Stimulated activated CD8-positive, alpha-beta memory T cell treated with anti-CD3 and anti-CD28 coated beads, Interleukin-12 subunit alpha, Interleukin-12 subunit beta, amount 100 ng/mL, for 24 hours (primary cell): ENCODE data around the gene SLC25A24.

Experiments used
- DNase-seq: peaks from one replicate; pipeline ENCODE4 v3.0.0-alpha.2; 2020; ENCODE audit errors: extremely low read depth

Gene SLC25A24

DNA sequence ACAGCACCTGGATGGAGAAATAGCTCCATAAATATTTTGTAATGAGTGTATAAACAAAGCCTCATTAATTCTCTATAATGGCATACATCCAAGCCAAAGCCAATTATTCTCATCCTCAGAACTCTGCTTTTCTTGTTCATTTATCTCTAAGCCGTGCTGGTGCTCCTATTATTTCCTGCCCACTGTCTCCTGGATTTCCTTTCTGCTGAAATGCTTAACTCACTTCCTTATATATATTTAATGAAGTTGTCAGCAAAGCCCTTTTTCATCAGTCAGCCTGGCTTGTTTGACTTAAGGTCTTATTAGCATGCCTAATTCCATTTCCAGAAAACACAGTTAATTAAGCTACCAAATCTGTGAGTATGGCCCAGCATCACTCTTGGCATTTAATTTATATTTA, 93.4 kb downstream of the SLC25A24 start:
- no peak for DNase-seq

DNA sequence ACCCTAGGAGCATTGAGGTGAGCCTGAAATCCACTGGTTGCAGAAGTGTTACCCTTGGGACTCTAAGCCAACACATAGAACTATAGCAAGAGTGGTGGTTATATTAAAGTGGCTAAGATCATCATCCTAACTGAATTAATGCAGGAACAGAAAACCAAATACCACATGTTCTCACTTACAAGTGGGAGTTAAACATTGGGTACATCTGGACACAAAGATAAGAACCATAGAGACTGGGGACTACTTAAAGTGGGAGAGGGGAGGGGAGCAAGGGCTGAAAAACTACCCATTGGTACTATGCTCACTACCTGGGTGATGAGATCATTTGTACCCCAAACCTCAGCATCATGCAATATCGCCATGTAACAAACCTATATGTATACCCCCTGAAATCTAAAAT, 100.0 kb downstream of the SLC25A24 start:
- DNase-seq, result no peak

DNA sequence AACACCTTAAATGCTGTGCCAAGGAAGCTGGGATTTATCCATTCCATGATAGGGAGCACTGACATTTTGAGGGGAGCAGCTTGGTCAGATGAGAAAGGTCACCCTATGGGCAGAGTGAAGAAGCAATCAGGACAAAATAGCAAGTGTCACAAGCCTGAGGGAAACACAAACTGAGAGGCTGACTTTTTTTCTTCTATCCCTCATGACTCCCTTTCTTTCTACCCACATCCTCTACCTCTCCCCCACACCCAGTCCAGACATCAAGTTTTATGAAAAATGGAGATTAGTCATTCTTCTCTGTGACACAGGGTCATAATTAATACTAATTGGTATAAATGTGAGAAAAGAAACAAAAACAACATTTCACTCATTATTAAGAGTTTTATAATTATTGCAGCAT, 103.1 kb downstream of the SLC25A24 start:
- DNase-seq, result no peak

DNA sequence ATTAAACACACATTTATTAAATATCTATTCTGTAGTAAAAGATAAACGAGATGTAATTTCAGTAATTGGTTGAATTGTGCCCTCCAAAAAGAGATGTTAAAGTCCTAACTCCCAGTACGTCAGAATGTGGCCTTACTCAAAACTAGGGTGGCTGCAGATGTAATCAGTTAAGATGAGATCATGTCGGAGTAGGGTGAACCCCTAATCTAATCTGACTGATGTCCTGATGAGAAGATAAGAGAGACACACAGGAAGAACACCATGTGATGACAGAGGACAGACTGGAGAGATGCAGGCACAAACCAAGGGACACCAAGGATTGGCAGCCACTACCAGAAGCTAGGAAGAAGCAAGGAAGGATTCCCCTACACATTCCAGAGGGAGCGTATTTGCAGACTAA, 104.1 kb downstream of the SLC25A24 start:
- DNase-seq, result no peak

DNA sequence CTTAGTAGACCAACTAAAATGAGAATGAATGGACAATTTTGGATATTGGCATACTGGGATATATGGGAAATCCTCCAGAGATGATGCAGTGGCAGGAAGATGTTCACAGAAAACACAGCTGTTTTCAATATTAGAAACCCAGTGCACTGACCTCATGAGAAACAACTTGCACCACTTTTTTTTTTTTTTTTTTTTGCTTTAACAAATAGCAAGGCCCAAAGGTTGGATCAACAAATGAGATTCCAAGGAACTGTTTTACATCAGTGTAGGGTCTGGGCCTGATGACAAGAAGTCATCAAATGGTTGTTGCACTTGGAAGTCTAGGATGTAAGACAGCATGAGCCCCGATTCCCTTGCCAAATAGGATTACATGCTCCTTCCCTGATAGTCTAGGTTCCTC, 110.7 kb downstream of the SLC25A24 start:
- DNase-seq, result no peak

DNA sequence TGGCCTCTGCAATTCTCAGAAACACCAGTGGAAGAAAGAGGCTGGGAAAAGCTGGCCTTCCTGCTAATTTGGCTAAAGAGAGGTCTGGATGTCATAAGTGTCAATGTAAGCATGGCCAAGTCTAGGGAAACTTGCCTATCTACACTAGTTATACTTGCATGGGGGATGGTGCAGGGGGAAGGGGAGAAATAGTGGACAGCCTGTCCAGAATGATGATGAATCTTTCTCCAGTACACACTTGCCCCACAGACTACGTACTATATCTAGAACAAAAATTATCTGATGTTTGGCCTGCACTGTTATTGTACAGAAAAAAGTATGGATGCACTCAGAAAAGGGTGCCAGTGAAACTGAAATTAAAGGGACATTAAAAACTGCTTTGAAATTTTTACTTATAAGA, 114.5 kb downstream of the SLC25A24 start:
- DNase-seq, result no peak

DNA sequence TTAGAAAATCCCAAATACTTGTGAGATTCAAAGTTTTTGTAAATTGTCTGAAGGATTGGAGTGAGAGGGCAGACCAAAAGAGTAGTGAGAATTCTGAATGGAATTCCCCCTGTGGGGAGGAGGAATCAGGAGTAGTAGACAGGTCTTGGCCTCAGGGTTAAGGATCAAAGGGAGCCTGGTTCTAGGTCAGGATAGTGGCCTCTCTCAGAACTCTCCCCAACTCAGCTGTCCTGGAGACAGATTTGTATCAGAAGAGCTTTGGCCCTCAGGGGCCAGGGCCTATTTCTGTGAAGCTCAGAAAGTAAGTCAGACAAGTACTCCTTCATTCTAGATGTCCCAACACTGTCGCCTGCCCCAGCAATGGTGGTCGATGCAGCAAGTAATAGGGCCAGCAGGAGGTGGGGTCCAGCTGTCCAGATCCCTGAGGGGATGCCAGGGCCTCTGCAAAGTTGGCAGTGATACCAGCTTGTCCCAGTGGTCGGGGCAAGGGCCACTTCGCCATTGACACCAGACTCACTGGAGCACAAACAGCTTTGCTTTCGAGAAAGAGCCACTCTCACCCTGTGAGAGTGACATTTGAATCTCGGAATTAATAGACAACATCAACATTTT, 115.2 kb downstream of the SLC25A24 start:
- DNase-seq, result no peak
